GM21619 (cell line): ENCODE data around the gene PLEKHS1.
"Not testable (repeated sequence)": the region's sequence is repeated elsewhere in the genome, so short reads cannot be mapped to it uniquely, and the experiment has no call there.

ENCODE experiments used
- ATAC-seq: cut with Tn5 transposase; IDR thresholded peaks from one replicate; pipeline ENCODE4 v1.9.1; 2021; ENCODE audit not compliant: unreplicated experiment

The PLEKHS1 gene

GRCh38 chr10:113739577-113739976 is 11.9 kb upstream of the PLEKHS1 start:
- ATAC-seq = no peak

GRCh38 chr10:113740850-113741249 is 10.6 kb upstream of the PLEKHS1 start:
- ATAC-seq = no peak

- ATAC-seq = no peak
Measured at GRCh38 chr10:113742466-113742865, 9.0 kb upstream of the PLEKHS1 start.

GRCh38 chr10:113743594-113743993 is 7.9 kb upstream of the PLEKHS1 start:
- no peak for ATAC-seq

- no peak for ATAC-seq
Measured at GRCh38 chr10:113745374-113745773, 6.1 kb upstream of the PLEKHS1 start.

- no peak for ATAC-seq
Measured at GRCh38 chr10:113746217-113746957, 5.1 kb upstream of the PLEKHS1 start.

- ATAC-seq = no peak
Measured at GRCh38 chr10:113752553-113752952, 1.1 kb downstream of the PLEKHS1 start.

- no peak for ATAC-seq
Measured at GRCh38 chr10:113753020-113753692, 1.7 kb downstream of the PLEKHS1 start.

GRCh38 chr10:113754125-113754524 is 2.6 kb downstream of the PLEKHS1 start:
- no peak for ATAC-seq

GRCh38 chr10:113754768-113755167 is 3.3 kb downstream of the PLEKHS1 start:
- no peak for ATAC-seq

- ATAC-seq = no peak
Measured at GRCh38 chr10:113756940-113757543, 5.6 kb downstream of the PLEKHS1 start.

- no peak for ATAC-seq
Measured at GRCh38 chr10:113762083-113762482, 10.6 kb downstream of the PLEKHS1 start.

- ATAC-seq = no peak
Measured at GRCh38 chr10:113764582-113764981, 13.1 kb downstream of the PLEKHS1 start.

- no peak for ATAC-seq
Measured at GRCh38 chr10:113765910-113766309, 14.4 kb downstream of the PLEKHS1 start.

GRCh38 chr10:113767222-113767621 is 15.7 kb downstream of the PLEKHS1 start:
- no peak for ATAC-seq

- ATAC-seq = no peak
Measured at GRCh38 chr10:113770346-113770745, 18.9 kb downstream of the PLEKHS1 start.

GRCh38 chr10:113771131-113771530 is 19.6 kb downstream of the PLEKHS1 start:
- ATAC-seq = not testable (repeated sequence)

GRCh38 chr10:113775686-113776294 is 24.3 kb downstream of the PLEKHS1 start:
- ATAC-seq = no peak

GRCh38 chr10:113776553-113776952 is 25.1 kb downstream of the PLEKHS1 start:
- ATAC-seq = no peak

GRCh38 chr10:113780681-113781250 is 29.3 kb downstream of the PLEKHS1 start:
- no peak for ATAC-seq

- no peak for ATAC-seq
Measured at GRCh38 chr10:113782367-113782766, 30.9 kb downstream of the PLEKHS1 start.
